LNCaP clone FGC (cell line): Measurements from ENCODE around the gene TFEC.

Experiments
- DNase-seq: peaks from one replicate; pipeline ENCODE4 v3.0.0-alpha.2; 2011; ENCODE audit warnings: low read depth
- H3K4me3 ChIP-seq: 2 replicates; pipeline ENCODE4 v1.5.1; 2011; ENCODE audit warnings: mild to moderate bottlenecking, low read depth, low read length, control low read depth
- TF ChIP-seq, protein P1 (sequence below): IDR thresholded peaks from 2 replicates; pipeline ENCODE4 v1.5.1; 2012; ENCODE audit warnings: mild to moderate bottlenecking; ENCODE audit not compliant: control insufficient read depth, insufficient read depth; ENCODE audit errors: extremely low read depth

Gene TFEC

DNA sequence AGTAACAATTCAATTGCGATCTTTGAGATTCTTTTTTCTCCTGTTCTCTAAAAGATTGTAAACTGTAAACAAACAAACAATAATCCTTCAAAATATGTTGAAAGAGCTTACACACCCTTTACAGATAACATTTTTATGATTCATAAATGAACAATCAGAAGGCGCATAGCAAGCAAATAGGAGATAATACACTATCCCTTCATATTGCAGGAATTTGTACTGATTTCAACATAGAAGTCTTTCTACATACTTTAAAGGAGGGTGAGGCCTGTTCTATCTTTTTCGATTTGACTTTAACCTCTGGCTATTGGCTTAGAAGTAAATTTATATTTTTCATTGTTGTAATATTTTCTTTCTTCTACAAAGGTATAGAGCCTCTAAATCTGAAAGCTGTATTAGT is 57.2 kb downstream of the TFEC start:
- TF ChIP-seq, protein P1, sequence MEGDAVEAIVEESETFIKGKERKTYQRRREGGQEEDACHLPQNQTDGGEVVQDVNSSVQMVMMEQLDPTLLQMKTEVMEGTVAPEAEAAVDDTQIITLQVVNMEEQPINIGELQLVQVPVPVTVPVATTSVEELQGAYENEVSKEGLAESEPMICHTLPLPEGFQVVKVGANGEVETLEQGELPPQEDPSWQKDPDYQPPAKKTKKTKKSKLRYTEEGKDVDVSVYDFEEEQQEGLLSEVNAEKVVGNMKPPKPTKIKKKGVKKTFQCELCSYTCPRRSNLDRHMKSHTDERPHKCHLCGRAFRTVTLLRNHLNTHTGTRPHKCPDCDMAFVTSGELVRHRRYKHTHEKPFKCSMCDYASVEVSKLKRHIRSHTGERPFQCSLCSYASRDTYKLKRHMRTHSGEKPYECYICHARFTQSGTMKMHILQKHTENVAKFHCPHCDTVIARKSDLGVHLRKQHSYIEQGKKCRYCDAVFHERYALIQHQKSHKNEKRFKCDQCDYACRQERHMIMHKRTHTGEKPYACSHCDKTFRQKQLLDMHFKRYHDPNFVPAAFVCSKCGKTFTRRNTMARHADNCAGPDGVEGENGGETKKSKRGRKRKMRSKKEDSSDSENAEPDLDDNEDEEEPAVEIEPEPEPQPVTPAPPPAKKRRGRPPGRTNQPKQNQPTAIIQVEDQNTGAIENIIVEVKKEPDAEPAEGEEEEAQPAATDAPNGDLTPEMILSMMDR = no peak
- H3K4me3 ChIP-seq = no peak overlapping the region
- no peak for DNase-seq

DNA sequence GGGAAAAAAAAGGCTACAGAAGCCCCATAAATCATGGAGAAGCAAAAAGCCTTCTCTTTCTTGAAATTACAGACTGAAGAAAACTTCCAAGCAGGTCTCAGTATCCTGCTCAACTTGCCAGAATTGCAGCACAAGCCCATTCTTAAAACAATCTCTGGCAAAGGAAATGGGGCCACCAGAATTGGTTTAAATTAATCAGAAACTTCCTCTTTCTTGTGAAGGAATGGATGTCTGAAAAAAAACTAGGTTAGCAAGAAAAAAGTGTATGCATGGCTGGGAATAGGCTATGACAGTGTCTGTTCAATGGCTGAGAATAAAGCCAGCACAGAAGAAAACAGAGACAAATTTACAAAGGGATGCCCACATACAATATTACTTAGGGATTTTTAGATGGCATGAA is 59.1 kb downstream of the TFEC start:
- no peak overlapping the region for H3K4me3 ChIP-seq
- no peak for DNase-seq
- TF ChIP-seq, protein P1 = no peak

DNA sequence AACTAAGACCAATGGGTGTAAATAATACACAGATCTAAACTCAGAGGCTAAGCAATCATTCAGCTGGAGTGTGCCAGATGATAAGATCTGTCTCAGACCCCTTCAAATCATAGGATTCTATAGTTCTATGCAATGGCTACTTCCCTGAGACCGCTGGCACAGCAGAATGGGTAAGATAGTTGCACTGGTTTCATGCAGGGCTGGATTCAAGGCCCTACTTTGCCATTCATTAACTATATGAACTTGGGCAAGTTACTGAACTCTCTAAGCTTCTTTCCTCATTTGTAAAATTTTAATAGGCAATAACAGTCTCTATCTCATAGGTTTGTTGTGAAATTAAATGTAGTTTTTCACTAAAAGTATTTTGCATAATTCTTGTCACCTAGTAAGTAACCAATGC is 62.0 kb downstream of the TFEC start:
- TF ChIP-seq, protein P1 = no peak
- DNase-seq = no peak
- H3K4me3 ChIP-seq = no peak overlapping the region

DNA sequence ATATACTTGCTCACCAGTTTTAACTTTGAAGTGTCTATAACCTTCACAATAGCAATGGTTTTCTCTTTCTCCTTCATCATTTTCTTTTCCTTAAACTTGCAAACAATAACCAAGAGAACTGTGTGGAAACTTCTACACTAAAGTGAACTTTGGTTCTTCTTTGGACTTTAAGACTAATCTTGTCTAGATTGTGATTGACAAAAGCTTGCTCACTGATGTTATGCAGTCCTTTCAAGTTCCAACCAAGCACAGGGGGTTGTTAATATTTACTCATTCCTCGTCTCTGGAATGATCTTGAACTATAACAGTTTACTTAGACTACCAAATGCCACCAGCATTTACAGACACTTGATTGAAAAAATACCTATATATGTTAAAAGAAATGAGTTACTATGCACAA is 62.4 kb downstream of the TFEC start:
- no peak overlapping the region for H3K4me3 ChIP-seq
- DNase-seq = no peak
- TF ChIP-seq, protein P1 = no peak

DNA sequence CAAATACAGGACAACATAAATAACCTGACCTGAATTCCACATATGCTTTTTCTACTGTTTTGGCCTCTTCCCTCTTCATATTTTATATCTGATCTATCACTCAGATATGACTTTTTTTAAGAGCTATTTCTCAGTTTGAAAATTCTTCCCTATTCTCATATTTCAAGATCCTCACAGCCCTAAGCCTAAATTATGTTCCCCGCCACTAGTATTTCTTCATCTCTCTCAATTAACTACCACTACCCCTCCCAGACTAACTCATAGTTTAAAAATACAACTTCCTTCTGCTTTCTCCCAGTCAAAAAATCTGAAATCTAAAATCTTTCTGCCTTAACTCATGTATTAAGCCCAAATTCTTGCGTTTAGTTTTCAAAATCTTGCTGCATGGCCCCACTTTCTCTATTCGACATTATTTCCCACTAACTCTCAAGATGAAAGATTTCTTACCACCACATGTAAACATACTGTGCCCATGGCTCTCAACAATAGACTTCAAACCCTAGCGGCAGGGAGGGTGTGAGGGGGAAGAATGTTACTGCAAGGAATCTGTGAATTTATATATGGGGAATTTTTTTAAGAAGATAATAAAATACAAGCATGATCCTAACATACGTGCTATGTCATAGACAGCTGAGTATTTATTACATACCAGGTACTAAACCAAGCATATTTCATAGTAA is 64.6 kb downstream of the TFEC start:
- DNase-seq = no peak
- no peak overlapping the region for H3K4me3 ChIP-seq
- TF ChIP-seq, protein P1 = no peak

DNA sequence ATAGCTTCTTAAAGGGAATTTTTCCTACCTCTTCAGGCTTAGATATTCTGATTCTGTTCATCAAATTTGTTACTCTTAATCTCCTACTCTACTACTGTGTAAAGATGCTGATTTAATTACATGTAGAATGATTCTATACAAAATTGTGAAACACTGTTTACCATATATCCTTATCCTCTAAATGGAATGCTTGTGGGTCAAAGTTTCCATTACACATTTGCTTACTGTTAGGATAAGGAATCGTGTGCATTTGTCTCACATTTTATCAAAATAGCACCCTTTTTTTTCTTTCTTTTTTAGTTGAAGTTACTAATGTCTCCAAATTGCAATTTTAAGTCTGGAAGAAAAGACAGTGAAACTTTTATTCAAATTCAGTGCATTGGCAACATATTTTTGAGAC is 65.3 kb downstream of the TFEC start:
- DNase-seq = no peak
- TF ChIP-seq, protein P1 = no peak
- H3K4me3 ChIP-seq = no peak overlapping the region

DNA sequence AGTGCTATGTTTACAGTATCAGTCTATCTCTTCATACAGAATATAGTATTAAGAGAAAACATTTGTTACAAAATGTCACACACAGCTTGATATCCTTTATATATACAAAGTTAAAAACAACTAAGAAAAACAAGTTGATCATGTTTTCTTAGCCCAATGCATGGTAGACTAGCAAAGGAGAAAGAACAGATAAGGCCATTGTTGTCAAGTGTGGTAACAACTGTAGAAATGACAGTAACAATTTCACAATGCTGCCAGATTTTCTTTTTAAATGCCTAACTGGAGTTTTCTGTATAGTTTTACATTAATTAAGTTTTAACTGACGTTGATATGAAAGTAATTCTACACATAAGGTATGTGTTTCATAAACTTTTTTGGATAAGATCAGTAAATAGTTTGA is 65.8 kb downstream of the TFEC start:
- TF ChIP-seq, protein P1 = no peak
- no peak for DNase-seq
- H3K4me3 ChIP-seq = no peak overlapping the region
